HFF-Myc (cell line): Measurements from ENCODE around the gene PTPN4.

ENCODE experiments used
- DNase-seq: peaks from one replicate; pipeline ENCODE4 v3.0.0-alpha.2; 2011; ENCODE audit warnings: low read depth; ENCODE audit errors: extremely low read depth
- H3K4me3 ChIP-seq: replicated peaks from 2 replicates; pipeline ENCODE4 v1.5.1; 2011; ENCODE audit warnings: low read depth, mild to moderate bottlenecking, control low read depth, low read length
- CTCF ChIP-seq: IDR thresholded peaks from 2 replicates; pipeline ENCODE4 v1.5.1; 2012; ENCODE audit warnings: mild to moderate bottlenecking, low read depth, low read length, control low read depth; ENCODE audit errors: missing control alignments

Gene PTPN4

GRCh38 chr2:119715409-119716283 lies 44.1 kb upstream of the PTPN4 start:
- no peak for TF ChIP-seq CTCF
- DNase-seq, result no peak

GRCh38 chr2:119716284-119716672 lies 43.4 kb upstream of the PTPN4 start:
- no peak for DNase-seq
- H3K4me3 ChIP-seq, result no peak overlapping the region
- TF ChIP-seq CTCF, result no peak

More at GRCh38 chr2:119715409-119716283, 44.1 kb upstream of the PTPN4 start:
- no peak overlapping the region for H3K4me3 ChIP-seq

- no peak for DNase-seq
- H3K4me3 ChIP-seq, result no peak overlapping the region
- TF ChIP-seq CTCF, result no peak
These were observed 41.0 kb upstream of the PTPN4 start for GRCh38 chr2:119718501-119719260.

- H3K4me3 ChIP-seq, result no peak overlapping the region
- TF ChIP-seq CTCF, result no peak
- no peak for DNase-seq
These were observed 40.5 kb upstream of the PTPN4 start for GRCh38 chr2:119719261-119719627.

GRCh38 chr2:119721043-119721442 lies 38.7 kb upstream of the PTPN4 start:
- DNase-seq, result no peak
- TF ChIP-seq CTCF, result no peak
- no peak overlapping the region for H3K4me3 ChIP-seq

GRCh38 chr2:119721462-119721861 lies 38.3 kb upstream of the PTPN4 start:
- no peak for DNase-seq
- no peak overlapping the region for H3K4me3 ChIP-seq
- TF ChIP-seq CTCF, result no peak
